T47D (cell line): ENCODE data around the gene ADD1.

ENCODE experiments used
- DNase-seq, 2 experiments: peaks; one replicate each; pipeline versions ENCODE4 v3.0.0 to v3.0.0-alpha.2; 2011 to 2012; ENCODE audit warnings: low read depth in 1 of 2, low spot score in 1 of 2
- JUND ChIP-seq: IDR thresholded peaks from 2 replicates; pipeline ENCODE4 v1.6.1; 2012; ENCODE audit warnings: low read depth
- in situ Hi-C: cut with HindIII; loops from 2 replicates; pipeline ENCODE4 v1.10.0; 2016; ENCODE audit warnings: low sequenced_read_pairs, low pct_unique_long_range_greater_than_20kb

ADD1 gene

GRCh38 chr4:2924765-2925301 is 81.2 kb downstream of the ADD1 start:
- in situ Hi-C loops: no loop called here
- no peak for DNase-seq
- no peak for TF ChIP-seq JUND

- no peak for DNase-seq
- TF ChIP-seq JUND: no peak
- in situ Hi-C loops: no loop called here
Observed at GRCh38 chr4:2925496-2925895, 81.9 kb downstream of the ADD1 start.

- no peak for DNase-seq
- in situ Hi-C loops: no loop called here
Observed at GRCh38 chr4:2925931-2926860, 82.6 kb downstream of the ADD1 start.

GRCh38 chr4:2927016-2927695 is 83.5 kb downstream of the ADD1 start:
- DNase-seq: no peak
- in situ Hi-C loops: no loop called here
- TF ChIP-seq JUND: no peak

More at GRCh38 chr4:2925931-2926860, 82.6 kb downstream of the ADD1 start:
- no peak for TF ChIP-seq JUND

- no peak for DNase-seq
- no peak for TF ChIP-seq JUND
- in situ Hi-C loops: no loop called here
Observed at GRCh38 chr4:2927696-2928075, 84.0 kb downstream of the ADD1 start.

- no peak for TF ChIP-seq JUND
- DNase-seq: no peak
- in situ Hi-C loops: no loop called here
Observed at GRCh38 chr4:2928242-2929176, 84.9 kb downstream of the ADD1 start.

- DNase-seq: no peak
- in situ Hi-C loops: no loop called here
- TF ChIP-seq JUND: no peak
Observed at GRCh38 chr4:2929469-2929868, 85.8 kb downstream of the ADD1 start.

GRCh38 chr4:2930135-2930757 is 86.6 kb downstream of the ADD1 start:
- no peak for TF ChIP-seq JUND
- in situ Hi-C loops: no loop called here
- peak; percentile 73 to 85 for DNase-seq

GRCh38 chr4:2930758-2931511 is 87.3 kb downstream of the ADD1 start:
- in situ Hi-C loops: no loop called here
- no peak for TF ChIP-seq JUND
- DNase-seq: peak; percentile 93 to 96

GRCh38 chr4:2931512-2932301 is 88.1 kb downstream of the ADD1 start:
- no peak for TF ChIP-seq JUND
- in situ Hi-C loops: no loop called here
- no peak for DNase-seq
